MV-4-11 (cell line): ENCODE data around the gene FNDC7.
"Not testable (repeated sequence)": the region's sequence is repeated elsewhere in the genome, so short reads cannot be mapped to it uniquely, and the experiment has no call there.

ENCODE experiments used
- DNase-seq: peaks from one replicate; lab custom pipeline; 2025; lab: John Stamatoyannopoulos, UW

Gene FNDC7

GRCh38 chr1:108699375-108700332 is 13.1 kb upstream of the FNDC7 start:
- peak; percentile 75 for DNase-seq

- no peak for DNase-seq
Measured at GRCh38 chr1:108701176-108701849, 11.4 kb upstream of the FNDC7 start.

GRCh38 chr1:108702109-108702508 is 10.6 kb upstream of the FNDC7 start:
- DNase-seq = not testable (repeated sequence)

- DNase-seq = no peak
Measured at GRCh38 chr1:108703939-108704338, 8.8 kb upstream of the FNDC7 start.

- no peak for DNase-seq
Measured at GRCh38 chr1:108704496-108704895, 8.2 kb upstream of the FNDC7 start.

- DNase-seq = no peak
Measured at GRCh38 chr1:108706643-108707042, 6.1 kb upstream of the FNDC7 start.

GRCh38 chr1:108708691-108709660 is 3.7 kb upstream of the FNDC7 start:
- DNase-seq = no peak

- no peak for DNase-seq
Measured at GRCh38 chr1:108715932-108716331, 3.2 kb downstream of the FNDC7 start.

- DNase-seq = no peak
Measured at GRCh38 chr1:108716437-108717230, 3.9 kb downstream of the FNDC7 start.

- no peak for DNase-seq
Measured at GRCh38 chr1:108717774-108718316, 5.1 kb downstream of the FNDC7 start.

GRCh38 chr1:108718927-108719655 is 6.4 kb downstream of the FNDC7 start:
- no peak for DNase-seq

- DNase-seq = no peak
Measured at GRCh38 chr1:108719656-108720435, 7.1 kb downstream of the FNDC7 start.

- DNase-seq = no peak
Measured at GRCh38 chr1:108722292-108722691, 9.6 kb downstream of the FNDC7 start.

- DNase-seq = no peak
Measured at GRCh38 chr1:108725906-108726305, 13.2 kb downstream of the FNDC7 start.

- no peak for DNase-seq
Measured at GRCh38 chr1:108728327-108728923, 15.7 kb downstream of the FNDC7 start.

GRCh38 chr1:108729481-108729880 is 16.8 kb downstream of the FNDC7 start:
- no peak for DNase-seq

GRCh38 chr1:108732398-108732797 is 19.7 kb downstream of the FNDC7 start:
- no peak for DNase-seq

- DNase-seq = no peak
Measured at GRCh38 chr1:108734171-108734865, 21.6 kb downstream of the FNDC7 start.
